Trophoblast cell (in vitro differentiated cells and primary cell): ENCODE results near the gene AKNA.

ENCODE experiments used
- DNase-seq, 2 donors: peaks; one replicate each; pipeline ENCODE4 v3.0.0-alpha.2; 2016
- H2AFZ ChIP-seq: 2 replicates; pipeline ENCODE4 v1.6.1; 2013; ENCODE audit warnings: low read length, moderate library complexity, mild to moderate bottlenecking; ENCODE audit not compliant: insufficient read depth, poor library complexity
- H2AK5ac ChIP-seq: 2 replicates; pipeline ENCODE4 v1.6.1; 2013; ENCODE audit warnings: mild to moderate bottlenecking, low read length
- H2BK120ac ChIP-seq: 2 replicates; pipeline ENCODE4 v1.6.1; 2013; ENCODE audit warnings: low read length, mild to moderate bottlenecking, moderate library complexity; ENCODE audit not compliant: insufficient read depth, poor library complexity
- H2BK12ac ChIP-seq: 2 replicates; pipeline ENCODE4 v1.6.1; 2013; ENCODE audit warnings: mild to moderate bottlenecking, low read length, moderate library complexity
- H2BK5ac ChIP-seq: 2 replicates; pipeline ENCODE4 v1.6.1; 2013; ENCODE audit warnings: low read length, low read depth, moderate library complexity, mild to moderate bottlenecking; ENCODE audit not compliant: poor library complexity
- H3K14ac ChIP-seq: 2 replicates; pipeline ENCODE4 v1.6.1; 2013; ENCODE audit warnings: mild to moderate bottlenecking, low read length
- H3K18ac ChIP-seq: 2 replicates; pipeline ENCODE4 v1.6.1; 2013; ENCODE audit warnings: mild to moderate bottlenecking, low read length
- H3K23ac ChIP-seq: 2 replicates; pipeline ENCODE4 v1.6.1; 2013; ENCODE audit warnings: low read length
- H3K27ac ChIP-seq: 2 replicates; pipeline ENCODE4 v1.5.1; 2013; ENCODE audit warnings: low read depth, mild to moderate bottlenecking, inconsistent platforms, low read length, moderate library complexity
- H3K27me3 ChIP-seq: 2 replicates; pipeline ENCODE4 v1.6.1; 2013; ENCODE audit warnings: inconsistent platforms, mild to moderate bottlenecking, low read length, moderate library complexity; ENCODE audit not compliant: insufficient read depth
- H3K36me3 ChIP-seq, 2 experiments: 1 replicate in 1 of 2; 2 replicates in 1 of 2; pipeline ENCODE4 v1.6.1; 2013; ENCODE audit warnings: low read length in 2 of 2, mild to moderate bottlenecking in 2 of 2, moderate library complexity in 1 of 2; ENCODE audit not compliant: insufficient read depth in 2 of 2, control insufficient read depth in 1 of 2
- H3K4ac ChIP-seq: 2 replicates; pipeline ENCODE4 v1.6.1; 2013; ENCODE audit warnings: low read depth, mild to moderate bottlenecking, low read length, moderate library complexity
- H3K4me1 ChIP-seq, 2 experiments: 1 replicate in 1 of 2; 2 replicates in 1 of 2; pipeline ENCODE4 v1.6.1; 2013; ENCODE audit warnings: low read length in 2 of 2, mild to moderate bottlenecking in 2 of 2, moderate library complexity in 1 of 2; ENCODE audit not compliant: insufficient read depth in 2 of 2, control insufficient read depth in 1 of 2
- H3K4me2 ChIP-seq: 2 replicates; pipeline ENCODE4 v1.6.1; 2013; ENCODE audit warnings: inconsistent platforms, mild to moderate bottlenecking, low read length, moderate library complexity
- H3K4me3 ChIP-seq: 2 replicates; pipeline ENCODE4 v1.5.1; 2013; ENCODE audit warnings: mild to moderate bottlenecking, low read depth, low read length, inconsistent platforms
- H3K79me1 ChIP-seq: one replicate; pipeline ENCODE4 v1.6.1; 2013; ENCODE audit warnings: low read length
- H3K79me2 ChIP-seq: 2 replicates; pipeline ENCODE4 v1.6.1; 2013; ENCODE audit warnings: low read length, mild to moderate bottlenecking; ENCODE audit not compliant: control insufficient read depth, insufficient read depth, poor library complexity
- H3K9ac ChIP-seq: 2 replicates; pipeline ENCODE4 v1.6.1; 2013; ENCODE audit warnings: mild to moderate bottlenecking, low read length
- H3K9me3 ChIP-seq: 2 replicates; pipeline ENCODE4 v1.6.1; 2013; ENCODE audit warnings: low read depth, mild to moderate bottlenecking, control low read depth, inconsistent platforms, low read length; ENCODE audit not compliant: insufficient read depth
- H4K12ac ChIP-seq: 2 replicates; pipeline ENCODE4 v1.6.1; 2013; ENCODE audit warnings: low read depth, mild to moderate bottlenecking, low read length, moderate library complexity
- H4K8ac ChIP-seq: 2 replicates; pipeline ENCODE4 v1.6.1; 2013; ENCODE audit warnings: low read depth, mild to moderate bottlenecking, low read length, moderate library complexity
- H4K91ac ChIP-seq: one replicate; pipeline ENCODE4 v1.6.1; 2013; ENCODE audit warnings: low read depth, mild to moderate bottlenecking, low read length, moderate library complexity
- WGBS: extraction: QIAGEN DNeasy Blood & Tissue Kit; methylation state at CpG from one replicate; pipeline ENCODE4 v1.1.7; 2013; ENCODE audit warnings: missing lambda C conversion rate; ENCODE audit not compliant: insufficient read length, insufficient coverage; ENCODE audit errors: extremely low coverage; 5-methylcytosine and 5-hydroxymethylcytosine counted together

The AKNA gene

DNA sequence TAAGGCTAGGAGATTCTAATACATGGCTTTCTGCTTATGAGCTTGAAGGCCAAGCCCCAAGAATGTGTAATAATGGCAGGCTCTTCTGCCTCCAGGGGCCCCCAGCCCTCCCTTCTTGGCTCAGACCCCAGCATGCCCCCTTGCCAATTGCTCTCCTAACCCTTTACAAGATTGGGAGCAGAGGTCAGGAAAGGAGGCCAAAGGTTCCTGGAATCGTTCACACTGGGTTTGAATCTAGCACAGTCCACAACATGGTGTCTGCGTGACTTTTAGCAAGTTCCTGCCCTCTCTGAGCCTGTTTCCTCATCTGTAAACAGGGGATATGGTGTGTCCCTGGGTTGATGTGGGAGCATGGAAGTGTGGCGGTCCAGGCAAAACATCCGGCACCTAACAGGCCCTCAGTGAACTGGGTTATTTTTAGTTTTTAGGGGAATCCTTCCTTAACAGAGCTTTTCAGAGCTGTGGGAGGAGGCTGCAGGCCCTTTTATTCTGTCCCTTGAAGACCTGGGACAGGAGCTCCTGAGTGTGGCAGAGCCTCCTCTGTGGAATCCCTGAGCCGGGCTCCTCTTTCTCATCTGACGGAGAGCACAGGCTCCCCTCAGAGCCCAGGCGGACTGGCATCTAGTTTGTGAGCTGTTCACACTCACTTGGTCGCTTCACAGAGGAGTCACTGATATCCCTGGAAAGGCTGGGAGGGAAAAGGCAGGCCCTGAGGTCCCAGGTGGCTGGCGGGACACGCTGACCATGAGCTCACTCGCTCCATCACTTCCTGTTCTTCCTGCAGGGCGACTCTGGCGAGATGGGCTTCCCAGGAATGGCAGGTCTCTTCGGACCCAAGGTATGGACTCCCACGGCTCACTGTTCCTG lies 88.3 kb downstream of the AKNA start:
- Histone ChIP-seq H4K12ac (no peak overlapping the region), H3K9me3 (no peaks in the 10 kb centered on the region), H3K4me3 (no peak overlapping the region), H3K9ac (no peak overlapping the region), H2AK5ac (no peak overlapping the region), H2AFZ (no peak overlapping the region), H3K27me3 (no peaks in the 10 kb centered on the region), H3K79me2 (no peaks in the 10 kb centered on the region), H3K4me1 (peaks cover 0 to 3% of the 10 kb centered on the region in 2 experiments), H3K14ac (no peak overlapping the region), H3K18ac (no peak overlapping the region), H3K79me1 (no peaks in the 10 kb centered on the region), H3K27ac (no peak overlapping the region), H3K23ac (no peak overlapping the region), H4K91ac (no peak overlapping the region), H2BK120ac (no peak overlapping the region), H3K4ac (no peak overlapping the region), H2BK5ac (no peak overlapping the region), H4K8ac (no peak overlapping the region), H3K4me2 (no peak overlapping the region), H2BK12ac (no peak overlapping the region), H3K36me3 (peaks cover 38 to 44% of the 10 kb centered on the region in 2 experiments)
- WGBS, result no CpG with 5 or more reads among the region's 15 CpGs
- DNase-seq, result no peak

- no peaks in the 10 kb centered on the region for H3K27me3 ChIP-seq
- no peak overlapping the region for H4K12ac ChIP-seq
- no CpG with 5 or more reads among the region's 1 CpG for WGBS
- H3K14ac ChIP-seq, result no peak overlapping the region
- H4K8ac ChIP-seq, result no peak overlapping the region
- H2AK5ac ChIP-seq, result no peak overlapping the region
- H3K79me1 ChIP-seq, result no peaks in the 10 kb centered on the region
- no peak overlapping the region for H3K4ac ChIP-seq
- no peak for DNase-seq
- no peak overlapping the region for H4K91ac ChIP-seq
- H3K4me1 ChIP-seq, result peaks cover 0 to 3% of the 10 kb centered on the region in 2 experiments
- peaks cover 2% of the 10 kb centered on the region for H3K9me3 ChIP-seq
- peaks cover 32 to 33% of the 10 kb centered on the region in 2 experiments for H3K36me3 ChIP-seq
- H2BK120ac ChIP-seq, result no peak overlapping the region
- H3K27ac ChIP-seq, result no peak overlapping the region
- H3K9ac ChIP-seq, result no peak overlapping the region
- H3K4me2 ChIP-seq, result no peak overlapping the region
- no peak overlapping the region for H3K4me3 ChIP-seq
- H2BK12ac ChIP-seq, result no peak overlapping the region
- H3K23ac ChIP-seq, result no peak overlapping the region
- no peak overlapping the region for H2AFZ ChIP-seq
- no peak overlapping the region for H3K18ac ChIP-seq
- no peaks in the 10 kb centered on the region for H3K79me2 ChIP-seq
- H2BK5ac ChIP-seq, result no peak overlapping the region
Measured at GRCh38 chr9:114296338-114296737, 91.4 kb downstream of the AKNA start.

DNA sequence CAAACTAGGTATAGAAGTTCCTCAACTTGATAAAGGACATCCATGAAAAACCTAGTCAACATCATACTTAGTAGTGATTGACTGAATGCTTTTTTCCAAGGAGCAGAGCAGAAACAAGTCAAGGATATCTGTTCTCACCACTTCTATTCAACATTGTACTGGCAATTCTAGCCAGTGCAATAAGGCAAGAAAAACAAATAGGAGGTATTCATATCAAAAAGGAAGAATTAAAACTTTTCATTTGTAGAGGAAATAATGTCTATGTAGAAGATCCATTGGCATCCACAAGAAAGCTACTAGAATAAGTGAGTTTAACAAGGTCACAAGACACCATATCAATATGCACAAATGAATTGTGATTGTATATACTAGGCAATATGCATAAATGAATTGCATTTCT lies 93.1 kb downstream of the AKNA start:
- Histone ChIP-seq H4K12ac (no peak overlapping the region), H3K36me3 (peaks cover 25 to 27% of the 10 kb centered on the region in 2 experiments), H3K18ac (no peak overlapping the region), H3K27ac (no peak overlapping the region), H3K27me3 (no peaks in the 10 kb centered on the region), H2AK5ac (no peak overlapping the region), H3K9ac (no peak overlapping the region), H3K4me1 (peaks cover 0 to 3% of the 10 kb centered on the region in 2 experiments), H2BK5ac (no peak overlapping the region), H3K14ac (no peak overlapping the region), H4K8ac (no peak overlapping the region), H3K4me2 (no peak overlapping the region), H3K9me3 (peaks cover 2% of the 10 kb centered on the region), H2BK120ac (no peak overlapping the region), H3K79me1 (no peaks in the 10 kb centered on the region), H3K79me2 (no peaks in the 10 kb centered on the region), H2BK12ac (no peak overlapping the region), H3K4ac (no peak overlapping the region), H3K4me3 (no peak overlapping the region), H3K23ac (no peak overlapping the region), H2AFZ (no peak overlapping the region), H4K91ac (no peak overlapping the region)
- DNase-seq, result no peak

DNA sequence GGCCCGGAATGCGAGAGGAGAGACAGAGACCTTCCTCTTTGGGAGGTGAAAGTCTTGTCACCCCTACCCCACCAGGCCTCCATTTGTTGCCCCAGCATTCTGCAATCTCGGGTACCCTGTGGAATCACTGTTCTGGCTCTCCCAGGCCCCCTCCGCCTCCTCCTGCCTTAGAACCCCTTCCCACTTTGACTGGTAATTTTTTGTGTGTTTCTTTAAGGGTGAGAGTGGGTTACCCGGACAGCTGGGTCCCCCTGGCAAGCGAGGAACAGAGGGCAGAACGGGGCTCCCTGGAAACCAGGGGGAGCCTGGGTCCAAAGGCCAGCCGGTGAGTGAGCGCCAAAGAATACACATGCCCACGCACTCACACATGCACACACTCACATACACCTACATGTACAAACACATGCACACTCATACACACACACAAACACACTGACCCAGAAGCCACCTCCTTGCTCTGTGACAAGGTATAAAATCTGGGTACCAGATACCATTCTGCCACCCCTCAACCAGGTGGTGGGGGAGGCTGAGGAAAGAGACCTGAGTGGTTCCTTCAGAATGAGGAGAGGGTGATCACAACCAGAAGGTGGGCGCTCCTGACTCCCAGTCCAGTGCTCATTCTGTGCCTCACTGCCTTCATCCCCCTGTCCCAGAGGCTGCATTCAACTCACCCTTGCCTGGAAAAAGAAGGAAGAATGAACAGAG lies 95.7 kb downstream of the AKNA start:
- Histone ChIP-seq H3K27ac (no peak overlapping the region), H3K36me3 (peaks cover 20 to 24% of the 10 kb centered on the region in 2 experiments), H4K91ac (no peak overlapping the region), H3K4me1 (peaks cover 15 to 16% of the 10 kb centered on the region in 2 experiments), H2BK12ac (no peak overlapping the region), H3K4me3 (no peak overlapping the region), H3K23ac (no peak overlapping the region), H3K79me2 (no peaks in the 10 kb centered on the region), H2AK5ac (no peak overlapping the region), H3K4ac (no peak overlapping the region), H2BK120ac (no peak overlapping the region), H2BK5ac (no peak overlapping the region), H4K8ac (no peak overlapping the region), H3K79me1 (peaks cover 16% of the 10 kb centered on the region), H3K27me3 (no peaks in the 10 kb centered on the region), H3K9ac (no peak overlapping the region), H3K18ac (no peak overlapping the region), H3K14ac (no peak overlapping the region), H3K9me3 (peaks cover 2% of the 10 kb centered on the region), H4K12ac (no peak overlapping the region), H3K4me2 (no peak overlapping the region), H2AFZ (no peak overlapping the region)
- no peak for DNase-seq
- no CpG with 5 or more reads among the region's 11 CpGs for WGBS
